Liver (tissue), 9 donors: ENCODE measurements around the gene PGBD4. TPM values are rescaled to one million over a fixed set of nuclear protein-coding genes. Genes with fewer than 3 reads are reported as not detected.

Experiments used
- DNase-seq: peaks from one replicate; pipeline ENCODE4 v3.0.0-alpha.2; 2017; ENCODE audit warnings: low spot score
- H3K27ac ChIP-seq, 2 donors: one replicate each; pipeline ENCODE4 v1.7.0; 2013; ENCODE audit warnings: inconsistent platforms in 2 of 2, low read length in 2 of 2, control low read depth in 1 of 2, low read depth in 1 of 2, mild to moderate bottlenecking in 1 of 2
- H3K27me3 ChIP-seq, 4 donors: one replicate each; pipeline versions ENCODE4 v1.6.1 to v1.7.0; 2013; ENCODE audit warnings: low read length in 3 of 4, inconsistent platforms in 1 of 4, mild to moderate bottlenecking in 1 of 4, moderate library complexity in 1 of 4; ENCODE audit not compliant: control insufficient read depth in 4 of 4, insufficient read depth in 4 of 4
- H3K36me3 ChIP-seq, 4 donors: one replicate each; pipeline versions ENCODE4 v1.6.1 to v1.7.0; 2013; ENCODE audit warnings: low read length in 3 of 4, mild to moderate bottlenecking in 3 of 4, low read depth in 1 of 4, moderate library complexity in 1 of 4; ENCODE audit not compliant: control insufficient read depth in 4 of 4, insufficient read depth in 3 of 4
- H3K4me1 ChIP-seq, 4 donors: one replicate each; pipeline versions ENCODE4 v1.6.1 to v1.7.0; 2013; ENCODE audit warnings: low read length in 3 of 4, mild to moderate bottlenecking in 3 of 4, moderate library complexity in 1 of 4; ENCODE audit not compliant: control insufficient read depth in 4 of 4, insufficient read depth in 4 of 4
- H3K4me3 ChIP-seq, 3 donors: one replicate each; pipeline versions ENCODE4 v1.6.1 to v1.7.0; 2013; ENCODE audit warnings: low read length in 3 of 3, control low read depth in 1 of 3, low read depth in 1 of 3, mild to moderate bottlenecking in 1 of 3
- H3K9ac ChIP-seq, 2 donors: one replicate each; pipeline ENCODE4 v1.7.0; 2013; ENCODE audit warnings: low read length in 2 of 2, mild to moderate bottlenecking in 2 of 2, moderate library complexity in 2 of 2, control low read depth in 1 of 2, low read depth in 1 of 2
- H3K9me3 ChIP-seq, 4 donors: one replicate each; pipeline versions ENCODE4 v1.6.1 to v1.7.0; 2013; ENCODE audit warnings: low read length in 3 of 4; ENCODE audit not compliant: control insufficient read depth in 4 of 4
- EGR1 ChIP-seq, 2 donors: IDR thresholded peaks; 2 replicates each; pipeline ENCODE4 v1.6.1; 2016 to 2018; ENCODE audit warnings: antibody characterized with exemption in 2 of 2, low read depth in 2 of 2
- FOXA1 ChIP-seq: IDR thresholded peaks from 2 replicates; pipeline ENCODE4 v1.6.1; 2016; ENCODE audit warnings: antibody characterized with exemption
- FOXA2 ChIP-seq: IDR thresholded peaks from 2 replicates; pipeline ENCODE4 v1.6.1; 2016; ENCODE audit warnings: antibody characterized with exemption
- GABPA ChIP-seq, 2 donors: IDR thresholded peaks in 1 of 2; conservative IDR thresholded peaks in 1 of 2; 2 replicates each; pipeline ENCODE4 v1.6.1; 2016; ENCODE audit warnings: antibody characterized with exemption in 2 of 2, mild to moderate bottlenecking in 1 of 2, moderate library complexity in 1 of 2
- HNF4A ChIP-seq, 2 donors: conservative IDR thresholded peaks; 2 replicates each; pipeline ENCODE4 v1.6.1; 2016; ENCODE audit warnings: antibody characterized with exemption in 2 of 2, mild to moderate bottlenecking in 2 of 2
- HNF4G ChIP-seq: IDR thresholded peaks from 2 replicates; pipeline ENCODE4 v1.6.1; 2016; ENCODE audit warnings: antibody characterized with exemption
- JUND ChIP-seq, 2 donors: IDR thresholded peaks; 2 replicates each; pipeline ENCODE4 v1.6.1; 2016; ENCODE audit warnings: antibody characterized with exemption in 2 of 2
- NR2F2 ChIP-seq: IDR thresholded peaks from 2 replicates; pipeline ENCODE4 v1.6.1; 2016; ENCODE audit warnings: antibody characterized with exemption
- RAD21 ChIP-seq, 2 donors: IDR thresholded peaks; 2 replicates each; pipeline ENCODE4 v1.6.1; 2016; ENCODE audit warnings: antibody characterized with exemption in 2 of 2, mild to moderate bottlenecking in 2 of 2
- RXRA ChIP-seq, 2 donors: IDR thresholded peaks; 2 replicates each; pipeline ENCODE4 v1.6.1; 2017 to 2018; ENCODE audit warnings: antibody characterized with exemption in 2 of 2, mild to moderate bottlenecking in 1 of 2
- SP1 ChIP-seq: IDR thresholded peaks from 2 replicates; pipeline ENCODE4 v1.6.1; 2018; ENCODE audit warnings: antibody characterized with exemption, mild to moderate bottlenecking
- TAF1 ChIP-seq: conservative IDR thresholded peaks from 2 replicates; pipeline ENCODE4 v1.6.1; 2016; ENCODE audit warnings: antibody characterized with exemption, mild to moderate bottlenecking
- YY1 ChIP-seq: IDR thresholded peaks from 2 replicates; pipeline ENCODE4 v1.6.1; 2016; ENCODE audit warnings: antibody characterized with exemption, mild to moderate bottlenecking
- WGBS: extraction: QIAGEN DNeasy Blood & Tissue Kit; methylation state at CpG from one replicate; pipeline ENCODE4 v1.1.7; 2013; 5-methylcytosine and 5-hydroxymethylcytosine counted together
- polyA plus RNA-seq, 2 donors: library from polyadenylated mRNA; stranded (reverse) in 1 of 2; unstranded in 1 of 2; fragments of 200-250 nt in 1 of 2; fragments of >200 nt in 1 of 2; fragmentation: Nextera tagmentation in 1 of 2; extraction: Ambion mirVana in 1 of 2; gene quantifications; one replicate each; pipeline versions ENCODE4 v1.2.1 to v1.2.3, GENCODE V29; 2013 to 2015
- total RNA-seq, 2 donors: library from RNA; depleted of rRNA; stranded (reverse); fragments of >200 nt; gene quantifications; one replicate each; pipeline ENCODE4 v1.2.3, GENCODE V29; 2014
- TF ChIP-seq, protein P1 (sequence below): fragments of 150-350 bp; IDR thresholded peaks from 2 replicates; pipeline ENCODE4 v1.5.1; 2017; ENCODE audit warnings: improper control_type of control experiment, low read depth, low read length; ENCODE audit not compliant: missing input control
- TF ChIP-seq, protein P2 (sequence below): IDR thresholded peaks from 2 replicates; pipeline ENCODE4 v1.6.1; 2016; ENCODE audit warnings: antibody characterized with exemption, mild to moderate bottlenecking
- TF ChIP-seq, protein P3 (sequence below): IDR thresholded peaks from 2 replicates; pipeline ENCODE4 v1.6.1; 2016; ENCODE audit warnings: antibody characterized with exemption
- TF ChIP-seq, protein P4 (sequence below): IDR thresholded peaks from 2 replicates; pipeline ENCODE4 v1.6.1; 2016; ENCODE audit warnings: antibody characterized with exemption
- donor health status: healthy.
- donor health status: healthy.
- donor health status: healthy.
- donor health status: healthy.
- donor health status: healthy.

The PGBD4 gene
- total and polyA plus RNA-seq, 4 donors = 0.39 to 1.1 (median 0.94) TPM

DNA sequence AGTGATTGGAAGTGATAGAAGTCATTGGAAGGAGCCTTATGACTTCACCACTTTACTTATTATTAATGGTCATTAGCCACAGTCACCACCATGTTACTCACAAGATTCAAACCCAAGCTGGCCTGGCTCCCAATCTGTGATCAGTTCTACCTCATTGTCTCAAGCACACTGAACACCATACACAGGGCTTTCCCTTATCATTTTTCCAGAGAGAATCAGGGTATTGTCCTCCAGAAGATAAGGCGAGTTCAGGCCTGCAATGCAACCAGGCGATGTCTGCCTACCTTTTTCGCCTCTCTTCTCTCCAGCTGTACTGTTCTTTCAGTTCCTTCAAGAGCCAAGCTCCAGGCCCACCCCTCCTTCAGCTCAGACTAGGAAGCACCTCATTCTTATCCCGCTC lies 25.1 kb upstream of the PGBD4 start:
- no peak overlapping the region for H3K9ac ChIP-seq
- H3K4me1 ChIP-seq = no peaks in the 10 kb centered on the region
- no peak overlapping the region for H3K27ac ChIP-seq
- WGBS = 98% methylated on average over 4 of the region's 4 CpGs
- no peaks in the 10 kb centered on the region for H3K27me3 ChIP-seq
- H3K36me3 ChIP-seq = peaks cover 3 to 14% (median 5%) of the 10 kb centered on the region in 4 donors
- TF ChIP-seq RXRA (IDR thresholded peaks at IDR 0.05) (no peak), RAD21 (IDR thresholded peaks at IDR 0.05) (no peak), NR2F2 (no peak), HNF4G (no peak), FOXA2 (no peak), YY1 (no peak), TAF1 (no peak), JUND (IDR thresholded peaks at IDR 0.05) (no peak), SP1 (no peak), FOXA1 (no peak), HNF4A (conservative IDR thresholded peaks at IDR 0.05) (no peak), GABPA (IDR thresholded peaks at IDR 0.05 in 1 of 2, conservative IDR thresholded peaks at IDR 0.05 in 1 of 2) (no peak), EGR1 (IDR thresholded peaks at IDR 0.05; ENCODE audit: low read depth in 2 of 2) (no peak)
- TF ChIP-seq, protein P1, sequence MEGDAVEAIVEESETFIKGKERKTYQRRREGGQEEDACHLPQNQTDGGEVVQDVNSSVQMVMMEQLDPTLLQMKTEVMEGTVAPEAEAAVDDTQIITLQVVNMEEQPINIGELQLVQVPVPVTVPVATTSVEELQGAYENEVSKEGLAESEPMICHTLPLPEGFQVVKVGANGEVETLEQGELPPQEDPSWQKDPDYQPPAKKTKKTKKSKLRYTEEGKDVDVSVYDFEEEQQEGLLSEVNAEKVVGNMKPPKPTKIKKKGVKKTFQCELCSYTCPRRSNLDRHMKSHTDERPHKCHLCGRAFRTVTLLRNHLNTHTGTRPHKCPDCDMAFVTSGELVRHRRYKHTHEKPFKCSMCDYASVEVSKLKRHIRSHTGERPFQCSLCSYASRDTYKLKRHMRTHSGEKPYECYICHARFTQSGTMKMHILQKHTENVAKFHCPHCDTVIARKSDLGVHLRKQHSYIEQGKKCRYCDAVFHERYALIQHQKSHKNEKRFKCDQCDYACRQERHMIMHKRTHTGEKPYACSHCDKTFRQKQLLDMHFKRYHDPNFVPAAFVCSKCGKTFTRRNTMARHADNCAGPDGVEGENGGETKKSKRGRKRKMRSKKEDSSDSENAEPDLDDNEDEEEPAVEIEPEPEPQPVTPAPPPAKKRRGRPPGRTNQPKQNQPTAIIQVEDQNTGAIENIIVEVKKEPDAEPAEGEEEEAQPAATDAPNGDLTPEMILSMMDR = no peak
- TF ChIP-seq, protein P2, sequence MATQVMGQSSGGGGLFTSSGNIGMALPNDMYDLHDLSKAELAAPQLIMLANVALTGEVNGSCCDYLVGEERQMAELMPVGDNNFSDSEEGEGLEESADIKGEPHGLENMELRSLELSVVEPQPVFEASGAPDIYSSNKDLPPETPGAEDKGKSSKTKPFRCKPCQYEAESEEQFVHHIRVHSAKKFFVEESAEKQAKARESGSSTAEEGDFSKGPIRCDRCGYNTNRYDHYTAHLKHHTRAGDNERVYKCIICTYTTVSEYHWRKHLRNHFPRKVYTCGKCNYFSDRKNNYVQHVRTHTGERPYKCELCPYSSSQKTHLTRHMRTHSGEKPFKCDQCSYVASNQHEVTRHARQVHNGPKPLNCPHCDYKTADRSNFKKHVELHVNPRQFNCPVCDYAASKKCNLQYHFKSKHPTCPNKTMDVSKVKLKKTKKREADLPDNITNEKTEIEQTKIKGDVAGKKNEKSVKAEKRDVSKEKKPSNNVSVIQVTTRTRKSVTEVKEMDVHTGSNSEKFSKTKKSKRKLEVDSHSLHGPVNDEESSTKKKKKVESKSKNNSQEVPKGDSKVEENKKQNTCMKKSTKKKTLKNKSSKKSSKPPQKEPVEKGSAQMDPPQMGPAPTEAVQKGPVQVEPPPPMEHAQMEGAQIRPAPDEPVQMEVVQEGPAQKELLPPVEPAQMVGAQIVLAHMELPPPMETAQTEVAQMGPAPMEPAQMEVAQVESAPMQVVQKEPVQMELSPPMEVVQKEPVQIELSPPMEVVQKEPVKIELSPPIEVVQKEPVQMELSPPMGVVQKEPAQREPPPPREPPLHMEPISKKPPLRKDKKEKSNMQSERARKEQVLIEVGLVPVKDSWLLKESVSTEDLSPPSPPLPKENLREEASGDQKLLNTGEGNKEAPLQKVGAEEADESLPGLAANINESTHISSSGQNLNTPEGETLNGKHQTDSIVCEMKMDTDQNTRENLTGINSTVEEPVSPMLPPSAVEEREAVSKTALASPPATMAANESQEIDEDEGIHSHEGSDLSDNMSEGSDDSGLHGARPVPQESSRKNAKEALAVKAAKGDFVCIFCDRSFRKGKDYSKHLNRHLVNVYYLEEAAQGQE = no peak
- TF ChIP-seq, protein P3, sequence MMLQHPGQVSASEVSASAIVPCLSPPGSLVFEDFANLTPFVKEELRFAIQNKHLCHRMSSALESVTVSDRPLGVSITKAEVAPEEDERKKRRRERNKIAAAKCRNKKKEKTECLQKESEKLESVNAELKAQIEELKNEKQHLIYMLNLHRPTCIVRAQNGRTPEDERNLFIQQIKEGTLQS = no peak
- TF ChIP-seq, protein P4, sequence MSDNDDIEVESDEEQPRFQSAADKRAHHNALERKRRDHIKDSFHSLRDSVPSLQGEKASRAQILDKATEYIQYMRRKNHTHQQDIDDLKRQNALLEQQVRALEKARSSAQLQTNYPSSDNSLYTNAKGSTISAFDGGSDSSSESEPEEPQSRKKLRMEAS = no peak
- no peaks in the 10 kb centered on the region for H3K9me3 ChIP-seq
- no peak for DNase-seq
- no peak overlapping the region for H3K4me3 ChIP-seq

DNA sequence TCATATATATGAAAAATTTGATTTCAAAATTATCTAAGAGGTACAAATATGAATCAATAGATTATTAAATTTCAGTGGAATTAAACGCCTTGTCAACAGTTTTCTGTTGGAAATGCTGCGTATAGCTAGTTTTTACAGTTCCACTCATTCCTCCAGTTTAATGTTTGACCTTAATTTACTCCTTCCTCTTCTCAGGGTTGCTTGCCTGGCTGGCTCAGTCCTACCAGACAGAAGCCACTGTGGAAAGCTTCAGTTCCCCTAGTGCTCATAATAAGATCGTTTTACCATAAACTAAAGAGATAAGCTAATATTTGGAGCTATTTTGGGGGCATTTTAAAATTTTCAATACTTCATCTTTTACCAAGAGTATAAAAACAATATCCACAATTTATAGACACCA lies 23.0 kb upstream of the PGBD4 start:
- H3K9me3 ChIP-seq = no peaks in the 10 kb centered on the region
- H3K27me3 ChIP-seq = no peaks in the 10 kb centered on the region
- no peak overlapping the region for H3K4me3 ChIP-seq
- no peak overlapping the region for H3K27ac ChIP-seq
- DNase-seq = no peak
- no peaks in the 10 kb centered on the region for H3K4me1 ChIP-seq
- WGBS = 82% methylated on average over 3 of the region's 3 CpGs
- no peak overlapping the region for H3K9ac ChIP-seq
- no peak for TF ChIP-seq EGR1 (IDR thresholded peaks at IDR 0.05; ENCODE audit: low read depth in 2 of 2)
- no peak for TF ChIP-seq GABPA (IDR thresholded peaks at IDR 0.05 in 1 of 2, conservative IDR thresholded peaks at IDR 0.05 in 1 of 2)
- TF ChIP-seq RAD21 (IDR thresholded peaks at IDR 0.05) = no peak
- no peak for TF ChIP-seq HNF4G
- TF ChIP-seq, protein P1 = no peak
- no peak for TF ChIP-seq TAF1
- no peak for TF ChIP-seq SP1
- peaks cover 3 to 14% (median 9%) of the 10 kb centered on the region in 4 donors for H3K36me3 ChIP-seq
